Sciatic nerve (tissue), 2 donors: ENCODE measurements around the gene SMC2. TPM values are rescaled to one million over a fixed set of nuclear protein-coding genes. Genes with fewer than 3 reads are reported as not detected.

Experiments used
- ATAC-seq: fragments of 200-7000 bp; cut with Tn5 transposase; one replicate; pipeline ENCODE4 v1.9.1; 2020; ENCODE audit warnings: mild to moderate bottlenecking, moderate library complexity
- DNase-seq: peaks from one replicate; pipeline ENCODE4 v3.0.0-alpha.2; 2020; ENCODE audit warnings: low spot score
- intact Hi-C: fragments of 100-400 bp; cut with DNase I; formaldehyde crosslinking; loops from one replicate; pipeline ENCODE4 v1.14.2; 2022
- total RNA-seq: library from RNA; stranded (reverse); fragmentation: NEBNext Ultra II Directional; extraction: Animal tissue kit (Norgen Biotek cat#: 25700); gene quantifications from one replicate; pipeline ENCODE4 v1.2.1, GENCODE V29; 2021
- donor health status: DM: no; HTN: no; CAD: no.
- donor health status: DM: no; HTN: no; CAD: no.

SMC2 gene
- total RNA-seq, 1 donor from 2014 or later = 9.5 TPM

- no peak for DNase-seq
- ATAC-seq = no peak
- intact Hi-C loops = no loop called here
These were observed 466 bp downstream of the SMC2 start for GRCh38 chr9:104094534-104095015.

GRCh38 chr9:104099630-104100029 lies 5.5 kb downstream of the SMC2 start:
- ATAC-seq (no peak), DNase-seq (no peak)
- intact Hi-C loops = no loop called here

DNA sequence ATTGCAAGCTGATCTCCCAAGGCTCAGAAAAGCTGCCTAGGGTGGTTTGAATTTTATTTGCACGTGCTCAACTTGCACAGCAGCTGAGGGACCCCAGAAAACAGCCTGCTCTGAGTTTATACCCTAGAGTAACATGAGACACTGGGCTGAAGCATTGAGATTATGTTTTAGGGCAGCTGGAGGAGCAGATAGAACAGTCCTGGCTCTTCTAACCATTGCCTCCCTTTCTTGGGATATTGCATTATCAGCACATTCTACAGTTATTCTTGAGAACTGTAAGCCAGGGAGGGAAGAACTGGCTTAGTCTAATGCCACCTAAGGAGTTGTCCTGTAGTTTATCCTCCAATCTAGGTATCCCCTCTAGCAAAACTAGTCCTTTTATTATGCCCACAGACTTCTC lies 10.3 kb downstream of the SMC2 start:
- ATAC-seq = no peak
- no peak for DNase-seq
- intact Hi-C loops = no loop called here

DNA sequence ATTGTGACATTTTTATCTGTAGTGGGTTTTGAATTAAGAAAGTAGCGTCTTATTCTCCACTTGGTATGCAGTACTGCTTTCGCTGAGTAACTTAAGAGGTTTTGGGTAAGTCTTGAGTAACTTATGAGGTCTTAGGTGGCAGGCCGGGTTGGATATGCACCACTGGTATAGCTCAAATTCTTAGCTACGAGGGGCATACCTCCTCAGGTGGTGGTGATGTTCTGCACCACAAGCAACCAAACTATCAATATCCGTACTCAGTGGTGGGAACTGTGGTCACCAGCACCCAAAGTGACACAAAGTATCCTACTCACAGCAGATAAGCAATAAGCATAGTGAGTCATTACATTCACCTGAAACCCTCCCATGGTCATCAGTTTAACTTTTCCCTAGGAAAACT lies 13.7 kb downstream of the SMC2 start:
- DNase-seq (no peak), ATAC-seq (no peak)
- intact Hi-C loops = no loop called here

DNA sequence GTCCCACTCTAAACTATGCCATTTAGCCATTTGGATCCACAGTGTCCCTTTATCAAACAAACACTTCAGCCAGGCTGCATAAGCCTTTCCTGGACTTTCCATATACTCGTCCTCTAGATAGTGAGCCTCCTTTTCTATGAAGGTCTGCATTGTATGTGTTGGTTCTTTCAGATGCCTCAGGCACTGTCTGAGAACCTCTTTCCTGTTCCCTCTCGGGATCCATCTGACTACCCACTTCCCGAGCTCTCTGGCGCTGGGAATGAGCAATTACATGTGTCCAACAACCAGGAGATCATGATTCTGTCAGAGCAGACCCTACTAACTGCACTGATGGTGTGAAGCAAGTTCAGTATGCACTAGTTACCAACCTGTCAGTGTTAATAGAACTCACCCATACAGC lies 14.2 kb downstream of the SMC2 start:
- intact Hi-C loops = no loop called here
- no peak for DNase-seq

DNA sequence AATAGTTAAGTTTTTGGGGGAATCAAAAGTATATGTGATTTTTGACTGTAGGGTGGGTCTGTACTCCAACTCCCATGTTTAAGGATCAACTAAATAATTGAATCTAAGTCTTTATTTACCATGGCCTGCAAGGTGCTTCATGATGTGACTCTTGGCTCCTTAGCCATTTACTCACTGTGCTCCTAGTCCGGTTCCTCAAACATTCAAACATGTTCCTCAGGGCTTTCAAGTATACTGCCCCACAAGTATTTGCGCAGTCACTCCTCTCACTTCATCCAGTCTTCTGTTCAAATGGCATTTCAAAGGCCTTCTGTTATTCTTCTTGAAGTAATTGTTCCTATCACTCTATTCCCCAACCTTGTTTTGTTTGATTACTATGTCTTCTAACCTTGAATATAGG lies 16.4 kb downstream of the SMC2 start:
- ATAC-seq = no peak
- intact Hi-C loops = no loop called here

More for the DNA sequence above, 14.2 kb downstream of the SMC2 start:
- ATAC-seq = no peak

GRCh38 chr9:104118916-104119315 lies 24.8 kb downstream of the SMC2 start:
- intact Hi-C loops = no loop called here
- DNase-seq = no peak
- ATAC-seq = no peak

More for the DNA sequence above, 16.4 kb downstream of the SMC2 start:
- DNase-seq = no peak

GRCh38 chr9:104121022-104121421 lies 26.9 kb downstream of the SMC2 start:
- no peak for ATAC-seq
- intact Hi-C loops = no loop called here
- no peak for DNase-seq

DNA sequence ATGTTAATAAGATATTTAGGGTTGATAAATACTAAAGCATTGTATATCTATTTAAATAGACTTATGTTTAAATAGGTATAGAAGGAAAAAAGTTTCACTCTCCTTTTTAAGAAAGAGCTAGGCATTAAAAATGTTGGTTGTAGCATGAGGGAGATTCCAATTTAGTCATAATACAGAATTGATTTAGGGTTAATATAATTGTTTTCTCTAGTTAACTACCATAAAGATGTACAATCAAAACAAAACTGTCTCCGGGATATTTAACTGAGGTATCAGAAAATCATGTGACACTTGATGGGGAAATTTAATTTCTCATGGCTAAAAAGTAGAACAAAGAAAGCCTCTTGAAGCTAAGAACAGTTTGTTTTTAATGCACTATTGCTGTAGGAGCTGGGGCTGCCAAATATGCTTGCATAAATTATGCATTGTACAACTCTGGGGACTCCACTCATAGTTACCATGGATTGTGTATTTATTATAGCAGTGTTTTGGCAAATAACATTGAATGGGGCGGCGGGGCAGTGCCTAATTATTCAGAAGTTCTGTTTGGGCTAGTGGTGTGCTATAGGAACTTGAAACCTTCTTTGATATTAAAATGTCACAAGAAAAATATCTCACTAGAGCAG lies 44.2 kb downstream of the SMC2 start:
- intact Hi-C loops = no loop called here
- no peak for DNase-seq

DNA sequence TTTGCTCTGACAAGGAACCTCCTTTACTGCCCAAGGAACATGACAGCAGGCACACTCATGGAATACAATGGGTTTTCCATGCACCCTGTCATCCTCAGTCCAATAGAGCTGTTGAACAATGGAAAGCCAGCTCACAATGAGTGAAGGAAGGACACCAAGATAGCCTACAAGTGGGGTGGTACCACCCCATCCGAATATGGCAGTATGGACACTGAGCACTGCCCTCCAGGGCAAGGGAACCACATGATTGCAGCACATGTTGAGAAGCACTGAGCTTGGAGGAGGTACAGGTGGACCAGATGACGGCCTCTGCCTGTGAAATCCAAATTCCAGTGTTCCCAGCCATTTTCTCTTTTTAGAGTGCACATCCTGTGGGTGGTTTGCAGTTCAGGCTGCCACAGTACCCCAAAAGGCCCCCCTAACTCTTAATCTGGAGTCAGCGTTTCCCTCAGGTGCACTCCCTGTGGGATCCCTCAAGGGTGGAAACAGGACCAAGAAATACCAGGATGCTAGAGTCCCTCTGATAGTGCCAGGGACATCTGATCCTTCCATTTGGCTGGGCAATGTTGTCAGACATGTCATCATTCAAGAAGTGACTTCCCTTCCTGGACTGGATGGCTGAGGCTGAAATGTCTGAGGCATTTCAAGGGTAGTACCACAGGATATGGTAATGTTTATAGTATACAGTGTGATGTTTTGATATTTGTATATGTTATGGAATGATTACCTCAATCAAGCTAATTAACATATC lies 48.9 kb downstream of the SMC2 start:
- intact Hi-C loops = no loop called here
- no peak for ATAC-seq
- no peak for DNase-seq

More for the DNA sequence above, 44.2 kb downstream of the SMC2 start:
- no peak for ATAC-seq

GRCh38 chr9:104143550-104143910 lies 49.4 kb downstream of the SMC2 start:
- DNase-seq (no peak), ATAC-seq (no peak)
- intact Hi-C loops = no loop called here

DNA sequence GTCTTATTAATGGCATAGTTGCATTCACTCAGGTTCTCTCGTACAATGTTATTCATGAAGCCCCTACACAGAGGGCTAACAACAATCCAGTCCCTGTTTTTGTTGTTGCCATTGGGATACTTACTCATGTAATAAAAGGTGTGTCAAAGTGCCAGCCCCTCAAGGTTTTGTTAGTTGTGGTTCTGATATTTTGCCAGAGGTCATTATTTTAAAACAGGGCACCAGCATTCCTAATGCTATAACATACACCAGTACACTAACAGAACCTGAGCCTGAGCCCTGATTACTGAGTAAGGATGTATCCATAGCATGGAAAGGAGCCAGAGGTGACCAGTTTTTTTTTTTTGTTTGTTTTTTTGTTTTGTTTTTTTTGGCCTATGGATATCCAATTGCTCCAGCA lies 50.2 kb downstream of the SMC2 start:
- no peak for ATAC-seq
- intact Hi-C loops = no loop called here

GRCh38 chr9:104173067-104173466 lies 79.0 kb downstream of the SMC2 start:
- no peak for ATAC-seq
- intact Hi-C loops = no loop called here
- no peak for DNase-seq

More for the DNA sequence above, 50.2 kb downstream of the SMC2 start:
- DNase-seq = no peak

- no peak for ATAC-seq
- intact Hi-C loops = no loop called here
- DNase-seq = no peak
These were observed 83.0 kb downstream of the SMC2 start for GRCh38 chr9:104177003-104177611.

DNA sequence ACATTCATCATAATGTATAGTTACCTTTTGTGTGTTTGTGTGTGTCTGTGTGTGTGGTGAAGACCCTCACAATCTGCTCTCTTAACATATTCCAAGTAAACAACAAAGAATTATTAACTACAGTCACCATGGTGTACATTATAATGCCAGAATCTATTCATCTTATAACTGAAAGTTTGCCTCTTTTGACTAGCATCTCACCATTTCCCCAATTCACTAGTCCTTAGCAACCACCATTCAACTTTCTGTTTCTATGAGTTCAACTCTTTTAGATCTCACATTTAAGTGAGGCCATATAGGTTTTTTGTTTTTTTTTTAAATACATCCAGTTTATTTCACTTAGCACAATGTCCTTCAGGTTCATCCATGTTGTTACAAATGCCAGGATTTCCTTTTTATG lies 83.6 kb downstream of the SMC2 start:
- intact Hi-C loops = no loop called here
- no peak for ATAC-seq
- no peak for DNase-seq
